T-helper 17 cell (primary cell): ENCODE results near the gene NCAN. TPM values are rescaled to one million over a fixed set of nuclear protein-coding genes. Genes with fewer than 3 reads are reported as not detected.

Experiments
- ATAC-seq: fragments of 150-1000 bp; cut with Tn5 transposase; 2 replicates; pipeline ENCODE4 v1.10.0; 2021; ENCODE audit warnings: mild to moderate bottlenecking, moderate library complexity
- DNase-seq, 3 donors: peaks; one replicate each; pipeline versions ENCODE4 v3.0.0 to v3.0.0-alpha.2; 2020 to 2021
- H3K9me3 ChIP-seq: one replicate; pipeline ENCODE4 v1.7.0; 2013; ENCODE audit warnings: low read length, mild to moderate bottlenecking; ENCODE audit not compliant: control insufficient read depth, poor library complexity, severe bottlenecking
- H3K27ac Mint-ChIP-seq: one replicate; pipeline ENCODE4 v1.8.0; 2022; ENCODE audit warnings: mild to moderate bottlenecking, moderate library complexity, mixed read lengths
- H3K27me3 Mint-ChIP-seq: one replicate; pipeline ENCODE4 v1.8.0; 2022; ENCODE audit warnings: mixed read lengths
- H3K36me3 Mint-ChIP-seq: one replicate; pipeline ENCODE4 v1.8.0; 2022; ENCODE audit warnings: low read depth, mixed read lengths
- H3K4me1 Mint-ChIP-seq: one replicate; pipeline ENCODE4 v1.8.0; 2022; ENCODE audit warnings: mild to moderate bottlenecking, mixed read lengths
- H3K4me3 Mint-ChIP-seq: one replicate; pipeline ENCODE4 v1.8.0; 2022; ENCODE audit warnings: mild to moderate bottlenecking, moderate library complexity, mixed read lengths
- total RNA-seq, 4 donors: library from RNA in 2 of 4; stranded (reverse) in 2 of 4; gene quantifications; one replicate each; pipeline ENCODE4 v1.2.3 and lab custom pipeline; 2022 to 2026

Gene NCAN
- total RNA-seq, 2 donors from 2014 or later = not detected

DNA sequence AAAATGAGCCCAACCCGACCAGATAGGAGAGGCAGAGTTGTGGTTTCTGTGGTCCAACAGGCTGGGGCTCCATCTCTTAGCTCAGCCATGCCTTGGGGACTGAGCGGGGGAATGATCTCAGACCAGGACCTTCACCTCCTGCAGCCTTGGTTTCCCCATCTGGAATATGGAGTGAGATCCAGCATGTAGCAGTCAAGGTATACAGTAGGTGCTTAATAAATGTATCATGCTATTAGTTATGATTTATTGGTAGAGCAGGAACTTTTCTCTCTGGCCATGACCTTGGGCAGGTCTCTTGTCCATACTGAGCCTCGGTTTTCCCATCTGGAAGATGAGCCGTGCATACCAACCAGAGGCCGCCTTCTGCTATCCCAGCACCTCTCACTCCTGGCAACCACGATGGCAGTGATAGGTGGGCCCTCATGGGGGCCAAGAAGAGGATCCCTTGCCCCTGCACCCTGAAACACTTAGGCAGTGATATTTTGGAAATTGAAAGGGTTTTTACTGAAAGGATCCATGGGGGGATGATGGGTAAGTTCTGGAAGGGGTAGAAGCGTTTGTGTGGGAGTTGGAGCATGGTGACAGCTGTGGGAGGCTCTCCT is 52.2 kb downstream of the NCAN start:
- H3K27ac Mint-ChIP-seq = no peak overlapping the region
- H3K9me3 ChIP-seq = no peaks in the 10 kb centered on the region
- ATAC-seq (no peak), DNase-seq (no peak)
- peaks cover 31% of the 10 kb centered on the region for H3K27me3 Mint-ChIP-seq
- H3K36me3 Mint-ChIP-seq = peaks cover 7% of the 10 kb centered on the region
- peaks cover 9% of the 10 kb centered on the region for H3K4me1 Mint-ChIP-seq
- H3K4me3 Mint-ChIP-seq = no peak overlapping the region

DNA sequence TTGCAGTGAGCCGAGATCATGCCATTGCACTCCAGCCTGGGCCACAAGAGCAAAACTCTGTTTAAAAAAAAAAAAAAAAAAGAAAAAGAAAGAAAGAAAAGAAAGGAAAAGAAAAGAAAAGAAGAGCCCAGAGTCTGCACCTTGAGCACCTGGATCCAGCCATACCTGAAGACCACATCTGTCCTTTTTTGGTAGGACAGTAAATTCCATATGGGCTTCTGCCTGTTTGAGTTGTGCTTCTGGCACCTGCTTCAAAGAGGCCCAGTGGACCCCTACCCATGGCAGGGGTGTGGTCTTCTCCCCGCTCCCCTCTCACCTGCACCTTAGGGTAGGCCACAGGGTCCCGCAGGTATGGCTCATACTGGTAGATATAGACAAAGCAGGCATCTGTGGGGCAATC is 55.5 kb downstream of the NCAN start:
- Mint-ChIP-seq H3K4me3 (no peak overlapping the region), H3K4me1 (peaks cover 5% of the 10 kb centered on the region), H3K27ac (no peak overlapping the region), H3K36me3 (peaks cover 2% of the 10 kb centered on the region), H3K27me3 (peaks cover 8% of the 10 kb centered on the region)
- H3K9me3 ChIP-seq = no peaks in the 10 kb centered on the region
- no peak for DNase-seq
- no peak for ATAC-seq

DNA sequence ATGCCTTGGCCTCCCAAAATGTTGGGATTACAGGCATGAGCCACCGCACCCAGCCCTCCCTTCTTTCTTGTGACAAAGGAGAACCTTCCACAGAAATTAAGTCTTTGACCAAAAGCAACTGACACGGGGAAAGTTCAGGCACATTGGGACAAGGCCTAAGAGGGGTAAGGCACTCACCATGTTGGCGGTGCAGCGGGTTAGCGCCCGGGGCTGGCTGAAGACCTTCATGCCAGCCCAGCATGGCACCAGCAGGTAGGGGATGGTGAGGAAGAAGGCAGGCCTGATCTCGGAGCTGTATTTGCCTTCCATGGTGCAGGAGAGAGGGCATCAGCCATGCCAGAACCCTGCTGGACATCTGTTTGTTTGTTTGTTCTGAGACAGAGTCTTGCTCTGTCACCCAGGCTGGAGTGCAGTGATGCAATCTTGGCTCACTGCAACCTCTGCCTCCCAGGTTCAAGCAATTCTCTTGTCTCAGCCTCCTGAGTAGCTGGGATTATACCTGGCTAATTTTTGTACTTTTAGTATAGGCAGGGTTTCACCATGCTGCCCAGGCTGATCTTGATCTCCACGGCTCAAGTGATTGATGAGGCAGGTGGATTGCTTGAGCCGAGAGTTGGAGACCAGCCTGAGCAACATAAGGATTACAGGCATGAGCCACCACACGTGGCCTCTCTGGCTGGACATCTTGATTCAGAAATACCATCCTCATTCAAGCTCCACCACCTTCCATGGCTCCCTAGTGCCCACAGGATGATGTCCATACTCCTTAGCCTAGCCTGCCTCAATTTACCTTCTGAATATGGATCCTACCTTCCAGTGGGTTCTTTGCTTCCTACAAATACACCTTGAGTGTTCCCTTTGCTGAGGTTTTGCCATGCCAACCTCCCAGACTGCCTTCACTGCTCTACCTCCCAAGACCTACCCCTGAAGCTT is 57.0 kb downstream of the NCAN start:
- ATAC-seq = no peak
- H3K36me3 Mint-ChIP-seq = no peaks in the 10 kb centered on the region
- H3K9me3 ChIP-seq = no peaks in the 10 kb centered on the region
- H3K27ac Mint-ChIP-seq = no peak overlapping the region
- no peak for DNase-seq
- H3K4me1 Mint-ChIP-seq = peaks cover 8% of the 10 kb centered on the region
- H3K27me3 Mint-ChIP-seq = peaks cover 4% of the 10 kb centered on the region
- H3K4me3 Mint-ChIP-seq = no peak overlapping the region

DNA sequence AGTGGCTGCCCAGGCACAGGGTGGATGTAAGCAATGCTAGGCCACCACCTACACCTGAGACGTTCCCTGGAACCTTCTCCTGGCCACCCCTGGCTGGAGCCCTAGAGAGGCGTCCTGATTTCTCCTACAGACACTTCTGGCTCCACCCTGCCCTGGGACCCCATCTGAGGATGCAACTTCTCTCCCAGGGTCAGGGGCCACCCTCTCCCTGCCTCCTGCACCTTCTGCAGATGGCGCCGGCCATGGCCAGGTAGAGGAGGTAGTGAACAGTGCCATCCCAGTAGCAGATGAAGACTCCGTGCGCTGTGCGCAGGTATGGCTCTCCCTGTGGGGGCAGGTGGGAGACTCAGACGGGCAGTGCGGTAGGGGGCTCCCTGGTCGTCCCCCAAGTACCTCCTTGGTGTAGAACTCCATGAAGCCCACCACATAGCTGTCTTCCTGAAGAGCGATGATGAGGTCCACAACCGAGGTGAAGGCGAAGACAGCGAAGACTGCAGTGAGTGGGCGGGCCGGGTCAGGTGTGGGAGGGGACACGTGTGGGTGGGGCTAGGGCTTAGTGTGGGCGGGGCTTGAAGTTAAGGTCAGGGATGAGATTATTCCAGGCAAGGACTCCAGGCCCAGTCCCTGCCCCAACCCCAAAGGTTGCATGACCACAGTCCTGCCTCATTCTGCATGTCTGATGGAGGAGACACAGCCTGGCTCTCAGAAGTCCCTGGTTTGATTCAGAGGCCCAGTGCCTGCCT is 58.4 kb downstream of the NCAN start:
- no peak for DNase-seq
- H3K27ac Mint-ChIP-seq = no peak overlapping the region
- ATAC-seq = no peak
- H3K36me3 Mint-ChIP-seq = no peaks in the 10 kb centered on the region
- peaks cover 14% of the 10 kb centered on the region for H3K4me1 Mint-ChIP-seq
- no peak overlapping the region for H3K4me3 Mint-ChIP-seq
- peaks cover 8% of the 10 kb centered on the region for H3K27me3 Mint-ChIP-seq
- no peaks in the 10 kb centered on the region for H3K9me3 ChIP-seq

DNA sequence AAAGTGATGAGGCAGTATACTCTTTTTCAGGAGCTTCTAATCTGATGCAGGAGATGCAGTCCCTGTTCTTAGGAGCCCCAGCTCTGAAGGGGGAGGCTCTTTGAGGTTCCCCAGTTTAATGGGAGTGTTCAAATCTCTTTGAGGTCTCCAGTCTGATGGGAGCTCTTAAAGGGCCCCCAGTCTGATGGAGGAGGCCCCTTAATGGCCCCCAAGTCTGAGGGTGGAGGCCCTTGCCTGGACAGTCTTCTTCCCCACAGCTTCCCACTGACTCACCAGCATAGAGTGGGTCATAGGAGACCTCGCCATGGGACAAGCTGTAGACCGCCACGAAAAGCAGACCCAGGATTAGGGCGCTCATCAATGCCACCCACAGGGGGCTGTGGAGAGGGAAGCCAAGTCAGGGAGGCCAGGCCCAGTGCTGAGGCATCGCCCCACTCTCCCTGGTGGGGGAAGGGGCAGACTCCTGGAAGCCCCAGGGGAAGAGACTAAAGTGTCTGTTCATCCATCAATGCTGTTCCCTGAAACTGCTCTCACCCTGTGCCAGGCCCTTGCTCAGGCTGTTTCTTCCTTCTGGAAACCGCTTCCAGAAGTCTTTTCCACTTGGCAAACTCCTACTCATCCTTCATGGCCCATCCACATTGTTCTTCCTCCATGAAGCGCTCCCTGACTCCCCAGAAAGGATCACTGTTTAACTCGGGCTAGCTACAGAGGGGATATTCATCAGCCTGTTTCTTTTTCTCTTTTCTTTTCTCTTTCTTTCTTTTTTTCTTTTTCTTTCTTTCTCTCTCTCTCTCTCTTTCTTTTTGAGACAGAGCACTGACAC is 59.2 kb downstream of the NCAN start:
- no peak overlapping the region for H3K27ac Mint-ChIP-seq
- ATAC-seq = no peak
- peaks cover 14% of the 10 kb centered on the region for H3K4me1 Mint-ChIP-seq
- no peak overlapping the region for H3K4me3 Mint-ChIP-seq
- peaks cover 8% of the 10 kb centered on the region for H3K27me3 Mint-ChIP-seq
- H3K9me3 ChIP-seq = no peaks in the 10 kb centered on the region
- no peaks in the 10 kb centered on the region for H3K36me3 Mint-ChIP-seq
- no peak for DNase-seq

DNA sequence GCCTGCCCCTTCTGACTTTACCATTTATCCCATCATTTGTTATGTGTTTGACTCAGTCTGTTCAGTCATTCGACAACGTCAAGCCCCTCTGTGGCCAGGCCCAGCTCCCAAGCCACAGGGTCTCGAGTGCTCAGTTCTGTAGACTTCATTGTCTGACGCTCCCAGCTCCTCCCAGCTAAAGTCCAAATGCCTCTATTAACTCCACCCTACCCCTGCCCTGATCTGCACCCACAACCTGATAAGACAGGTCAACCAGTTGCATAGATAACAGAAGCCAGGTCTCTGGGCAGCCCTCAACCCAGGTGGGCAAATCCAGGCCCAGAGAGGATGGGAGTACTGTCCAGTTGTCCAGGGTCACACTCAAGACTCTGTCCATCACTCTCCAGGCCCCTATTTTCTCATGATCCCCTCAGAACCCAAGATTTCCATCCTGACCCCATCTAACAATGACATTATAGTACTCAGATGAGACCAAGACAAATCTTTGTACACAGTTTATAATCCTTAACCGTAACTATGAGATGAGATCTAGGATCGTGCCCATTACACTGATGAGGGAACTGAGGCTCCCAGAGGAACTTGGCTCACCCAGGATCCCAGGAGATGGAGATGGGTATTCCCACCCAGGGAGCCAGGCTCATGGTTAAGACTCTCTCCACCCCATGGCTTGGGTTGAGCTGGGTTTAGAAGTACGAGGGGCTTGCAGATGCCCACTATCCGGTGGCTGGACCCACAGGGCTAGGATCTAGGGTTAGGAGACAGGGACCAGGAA is 60.3 kb downstream of the NCAN start:
- Mint-ChIP-seq H3K4me3 (peak overlapping the region; percentile 28), H3K4me1 (peaks cover 14% of the 10 kb centered on the region), H3K27ac (no peak overlapping the region), H3K27me3 (peaks cover 8% of the 10 kb centered on the region), H3K36me3 (peaks cover 2% of the 10 kb centered on the region)
- DNase-seq (no peak), ATAC-seq (no peak)
- no peaks in the 10 kb centered on the region for H3K9me3 ChIP-seq

DNA sequence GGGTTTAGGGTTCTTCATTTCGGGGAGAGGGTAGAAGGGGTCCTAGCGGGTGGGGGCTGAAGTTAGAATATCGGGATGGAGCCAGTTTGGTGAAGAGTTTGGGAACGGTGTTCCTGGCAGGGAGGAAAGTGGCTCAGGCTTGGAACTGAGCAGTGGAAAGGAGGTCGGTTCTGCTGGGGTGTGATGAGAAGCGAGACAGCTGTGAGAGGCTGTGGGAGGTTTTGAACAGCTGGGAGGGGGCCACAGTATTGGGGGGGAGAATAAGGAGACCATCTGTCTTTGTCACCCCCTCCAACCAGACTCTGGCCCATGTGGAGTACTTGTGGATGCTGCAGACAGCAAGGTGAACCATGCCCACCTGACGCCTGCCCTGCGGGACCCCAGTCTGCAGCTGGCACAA is 62.4 kb downstream of the NCAN start:
- DNase-seq (no peak), ATAC-seq (no peak)
- Mint-ChIP-seq H3K36me3 (peaks cover 2% of the 10 kb centered on the region), H3K4me3 (no peak overlapping the region), H3K27ac (no peak overlapping the region), H3K4me1 (peaks cover 14% of the 10 kb centered on the region), H3K27me3 (peaks cover 8% of the 10 kb centered on the region)
- no peaks in the 10 kb centered on the region for H3K9me3 ChIP-seq

DNA sequence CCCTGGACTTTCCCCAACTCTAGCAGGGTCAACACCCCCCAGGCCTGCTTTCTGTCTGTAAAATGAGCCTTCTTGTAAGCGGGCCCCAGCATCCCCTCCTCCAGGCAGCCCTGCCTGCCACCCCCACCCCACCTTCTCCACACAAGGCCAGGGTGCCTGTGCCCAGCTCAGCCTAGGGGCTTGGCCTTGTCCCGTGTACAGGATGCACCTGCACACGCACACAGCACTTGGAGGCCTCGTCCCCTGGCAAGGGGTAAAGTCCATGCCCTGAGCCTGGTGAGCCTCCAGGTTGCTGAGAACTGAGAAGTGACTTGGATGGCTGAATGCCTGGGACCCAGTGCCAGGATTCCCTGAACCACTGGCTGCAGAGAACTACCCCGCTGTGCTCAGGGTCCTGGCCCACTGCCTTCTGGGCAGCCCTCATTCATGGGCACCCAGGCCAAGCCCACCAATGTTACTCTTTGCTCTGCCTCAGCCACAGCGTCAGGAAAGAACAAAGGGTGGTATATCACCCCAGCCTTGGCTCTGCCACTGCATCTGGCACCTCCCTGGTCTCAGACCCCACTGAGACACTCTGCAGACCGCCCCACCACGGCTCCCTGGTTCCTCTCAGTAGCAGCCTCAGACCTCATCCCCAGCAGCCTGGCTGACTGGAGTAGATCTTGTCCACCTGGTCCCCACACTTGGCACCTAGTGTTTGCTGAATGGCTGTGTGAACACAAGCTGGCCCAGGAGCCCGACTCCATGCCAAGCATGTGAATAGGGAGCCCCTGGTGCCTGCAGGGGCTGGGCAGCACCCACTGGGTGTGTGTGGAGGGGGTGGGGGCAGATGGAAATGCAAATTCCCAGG is 63.2 kb downstream of the NCAN start:
- DNase-seq (no peak), ATAC-seq (no peak)
- Mint-ChIP-seq H3K27me3 (peaks cover 8% of the 10 kb centered on the region), H3K4me3 (no peak overlapping the region), H3K36me3 (peaks cover 2% of the 10 kb centered on the region), H3K4me1 (peaks cover 14% of the 10 kb centered on the region), H3K27ac (no peak overlapping the region)
- H3K9me3 ChIP-seq = no peaks in the 10 kb centered on the region

DNA sequence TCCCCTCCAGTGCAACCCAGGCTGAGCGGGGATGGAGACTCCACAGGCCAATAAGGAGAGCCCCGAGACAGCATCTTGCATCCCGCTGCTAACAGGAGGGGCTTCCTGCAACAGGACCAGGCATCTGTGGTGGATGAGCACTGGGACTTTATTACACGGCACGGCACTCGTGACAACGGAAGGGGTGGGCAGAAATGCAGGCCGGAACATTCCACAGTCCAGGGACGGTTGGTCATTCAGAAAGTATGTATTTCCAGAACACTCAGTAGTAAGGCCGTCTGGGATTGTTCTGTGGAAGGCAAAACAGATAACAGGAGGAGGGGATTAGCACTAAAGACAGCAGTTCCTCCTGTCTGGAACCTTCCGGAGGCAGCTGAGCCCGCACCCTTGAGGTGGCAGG is 64.6 kb downstream of the NCAN start:
- ATAC-seq = no peak
- no peaks in the 10 kb centered on the region for H3K9me3 ChIP-seq
- DNase-seq = no peak
- H3K36me3 Mint-ChIP-seq = peaks cover 2% of the 10 kb centered on the region
- H3K4me3 Mint-ChIP-seq = no peak overlapping the region
- no peak overlapping the region for H3K27ac Mint-ChIP-seq
- peaks cover 8% of the 10 kb centered on the region for H3K27me3 Mint-ChIP-seq
- peaks cover 14% of the 10 kb centered on the region for H3K4me1 Mint-ChIP-seq

DNA sequence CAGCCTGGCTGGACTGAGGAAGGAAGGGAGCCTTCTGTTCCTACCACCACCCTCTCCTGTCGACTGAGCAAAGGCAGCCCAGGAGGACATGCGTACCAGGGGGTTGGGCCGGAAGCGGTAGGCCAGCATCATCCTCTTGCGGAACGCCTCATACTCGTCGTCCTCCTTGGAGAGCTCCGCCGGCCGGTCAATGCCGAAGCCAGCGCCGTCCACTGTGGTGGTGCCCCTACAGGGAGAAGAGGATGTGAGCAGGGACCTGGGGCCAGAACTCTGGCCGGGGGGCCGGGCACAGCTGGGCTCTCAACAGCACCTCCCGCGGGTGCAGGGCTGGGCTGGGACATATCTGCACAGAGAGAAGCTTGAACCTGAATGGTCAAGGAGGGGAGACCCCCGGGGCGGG is 65.1 kb downstream of the NCAN start:
- peaks cover 12% of the 10 kb centered on the region for H3K4me1 Mint-ChIP-seq
- no peak for ATAC-seq
- H3K4me3 Mint-ChIP-seq = no peak overlapping the region

DNA sequence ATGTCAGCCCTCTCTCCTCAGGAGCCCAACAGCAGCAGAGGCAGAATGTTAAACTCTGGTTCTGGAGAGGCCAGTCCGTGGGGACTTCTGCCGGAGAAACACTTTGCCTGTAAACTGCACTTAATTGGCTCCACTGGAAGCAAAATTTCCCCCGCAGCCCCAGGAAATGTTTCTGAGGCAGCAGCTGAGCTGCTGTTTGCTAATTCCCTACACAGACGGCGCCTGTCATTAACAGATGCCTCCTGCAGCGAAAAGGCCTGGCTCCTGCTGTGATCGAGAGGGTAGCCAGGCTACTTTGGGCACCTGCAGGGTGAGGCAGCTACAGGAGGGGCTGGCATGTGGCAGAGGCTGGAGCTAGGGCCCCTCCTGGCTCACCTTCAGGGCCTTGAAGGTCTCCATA is 66.6 kb downstream of the NCAN start:
- Mint-ChIP-seq H3K27me3 (peaks cover 8% of the 10 kb centered on the region), H3K36me3 (peaks cover 2% of the 10 kb centered on the region), H3K4me3 (no peak overlapping the region), H3K4me1 (peaks cover 10% of the 10 kb centered on the region), H3K27ac (no peak overlapping the region)
- ATAC-seq (no peak), DNase-seq (no peak)
- H3K9me3 ChIP-seq = no peaks in the 10 kb centered on the region

More for the DNA sequence above, 65.1 kb downstream of the NCAN start:
- Mint-ChIP-seq H3K27ac (no peak overlapping the region), H3K27me3 (peaks cover 8% of the 10 kb centered on the region), H3K36me3 (peaks cover 2% of the 10 kb centered on the region)
- no peaks in the 10 kb centered on the region for H3K9me3 ChIP-seq
- DNase-seq = no peak
